ENCODE results near the gene PLXNB1.

The PLXNB1 gene

GRCh38 chr3:48412375-48413001 is 17.4 kb downstream of the PLXNB1 start:
- Histone ChIP-seq H3K4me1 (ENCODE audit: low read depth, poor library complexity, severe bottlenecking) (no peaks in the 10 kb centered on the region), H4K20me1 (ENCODE audit: insufficient read depth) (no peaks in the 10 kb centered on the region), H3K79me2 (ENCODE audit: insufficient read depth, low read depth) (no peaks in the 10 kb centered on the region), H3K36me3 (ENCODE audit: insufficient read depth) (no peaks in the 10 kb centered on the region), H3K4me2 (no peak overlapping the region), H3K27me3 (ENCODE audit: insufficient read depth, low read depth) (no peaks in the 10 kb centered on the region), H3K27ac (no peak overlapping the region), H3K9ac (no peak overlapping the region), H2AFZ (ENCODE audit: low read depth) (no peak overlapping the region), H3K4me3 (IDR thresholded peaks at IDR 0.05; ENCODE audit: insufficient read depth, low read depth, low read length) (no peak overlapping the region)
- TF ChIP-seq CTCF (conservative IDR thresholded peaks at IDR 0.05; ENCODE audit: low read depth, low read length), result no peak

- Histone ChIP-seq H3K27ac (no peak overlapping the region), H3K4me2 (no peak overlapping the region), H3K36me3 (ENCODE audit: insufficient read depth) (no peaks in the 10 kb centered on the region)
Measured at GRCh38 chr3:48411606-48412374, 18.1 kb downstream of the PLXNB1 start.

GRCh38 chr3:48411041-48411588 is 18.8 kb downstream of the PLXNB1 start:
- no peak overlapping the region for H3K27ac ChIP-seq
- H3K27me3 ChIP-seq (ENCODE audit: insufficient read depth, low read depth), result no peaks in the 10 kb centered on the region
- no peaks in the 10 kb centered on the region for H4K20me1 ChIP-seq (ENCODE audit: insufficient read depth)
- no peaks in the 10 kb centered on the region for H3K36me3 ChIP-seq (ENCODE audit: insufficient read depth)
- no peaks in the 10 kb centered on the region for H3K4me1 ChIP-seq (ENCODE audit: low read depth, poor library complexity, severe bottlenecking)
- TF ChIP-seq CTCF (conservative IDR thresholded peaks at IDR 0.05; ENCODE audit: low read depth, low read length), result no peak
- H2AFZ ChIP-seq (ENCODE audit: low read depth), result no peak overlapping the region
- no peak overlapping the region for H3K9ac ChIP-seq
- H3K4me2 ChIP-seq, result no peak overlapping the region
- H3K79me2 ChIP-seq (ENCODE audit: insufficient read depth, low read depth), result no peaks in the 10 kb centered on the region
- H3K4me3 ChIP-seq (IDR thresholded peaks at IDR 0.05; ENCODE audit: insufficient read depth, low read depth, low read length), result no peak overlapping the region

More at GRCh38 chr3:48411606-48412374, 18.1 kb downstream of the PLXNB1 start:
- Histone ChIP-seq H3K9ac (no peak overlapping the region), H3K4me1 (ENCODE audit: low read depth, poor library complexity, severe bottlenecking) (no peaks in the 10 kb centered on the region), H3K79me2 (ENCODE audit: insufficient read depth, low read depth) (no peaks in the 10 kb centered on the region), H4K20me1 (ENCODE audit: insufficient read depth) (no peaks in the 10 kb centered on the region), H3K4me3 (IDR thresholded peaks at IDR 0.05; ENCODE audit: insufficient read depth, low read depth, low read length) (no peak overlapping the region), H3K27me3 (ENCODE audit: insufficient read depth, low read depth) (no peaks in the 10 kb centered on the region), H2AFZ (ENCODE audit: low read depth) (no peak overlapping the region)
- no peak for TF ChIP-seq CTCF (conservative IDR thresholded peaks at IDR 0.05; ENCODE audit: low read depth, low read length)

- no peaks in the 10 kb centered on the region for H3K4me1 ChIP-seq (ENCODE audit: low read depth, poor library complexity, severe bottlenecking)
- H3K9ac ChIP-seq, result no peak overlapping the region
- no peak overlapping the region for H3K4me3 ChIP-seq (IDR thresholded peaks at IDR 0.05; ENCODE audit: insufficient read depth, low read depth, low read length)
- H3K27me3 ChIP-seq (ENCODE audit: insufficient read depth, low read depth), result no peaks in the 10 kb centered on the region
- no peak overlapping the region for H3K27ac ChIP-seq
- H3K79me2 ChIP-seq (ENCODE audit: insufficient read depth, low read depth), result no peaks in the 10 kb centered on the region
- H3K36me3 ChIP-seq (ENCODE audit: insufficient read depth), result no peaks in the 10 kb centered on the region
- no peak overlapping the region for H3K4me2 ChIP-seq
- TF ChIP-seq CTCF (conservative IDR thresholded peaks at IDR 0.05; ENCODE audit: low read depth, low read length), result no peak
- no peak overlapping the region for H2AFZ ChIP-seq (ENCODE audit: low read depth)
- no peaks in the 10 kb centered on the region for H4K20me1 ChIP-seq (ENCODE audit: insufficient read depth)
Measured at GRCh38 chr3:48410205-48411040, 19.5 kb downstream of the PLXNB1 start.

All from KMS-11 (cell line).